NCI-H2196 treated with DMSO at 0.1 percent for 48 hours (cell line): ENCODE data around the gene GPATCH2.
"Not testable (repeated sequence)": the region's sequence is repeated elsewhere in the genome, so short reads cannot be mapped to it uniquely, and the experiment has no call there.

Experiments
- DNase-seq: peaks from one replicate; lab custom pipeline; 2025; ENCODE audit not compliant: unreplicated experiment; lab: John Stamatoyannopoulos, UW

Gene GPATCH2

DNA sequence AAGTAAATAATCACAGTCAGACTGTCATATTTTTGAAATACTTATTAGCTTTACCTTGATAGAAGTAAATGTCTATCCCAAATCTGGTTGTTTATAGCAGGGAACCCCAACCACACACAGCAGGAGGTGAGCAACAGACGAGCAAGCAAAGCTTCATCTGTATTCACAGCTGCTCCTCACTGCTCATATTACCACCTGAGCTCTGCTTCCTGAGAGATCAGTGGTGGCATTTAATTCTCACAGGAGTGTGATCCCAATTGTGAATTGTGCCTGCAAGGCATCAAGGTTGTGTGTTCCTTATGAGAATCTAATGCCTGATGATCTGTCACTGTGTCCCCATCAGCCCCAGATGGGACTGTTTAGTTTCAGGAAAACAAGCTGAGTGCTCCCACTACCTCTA lies 104.3 kb downstream of the GPATCH2 start:
- no peak for DNase-seq

DNA sequence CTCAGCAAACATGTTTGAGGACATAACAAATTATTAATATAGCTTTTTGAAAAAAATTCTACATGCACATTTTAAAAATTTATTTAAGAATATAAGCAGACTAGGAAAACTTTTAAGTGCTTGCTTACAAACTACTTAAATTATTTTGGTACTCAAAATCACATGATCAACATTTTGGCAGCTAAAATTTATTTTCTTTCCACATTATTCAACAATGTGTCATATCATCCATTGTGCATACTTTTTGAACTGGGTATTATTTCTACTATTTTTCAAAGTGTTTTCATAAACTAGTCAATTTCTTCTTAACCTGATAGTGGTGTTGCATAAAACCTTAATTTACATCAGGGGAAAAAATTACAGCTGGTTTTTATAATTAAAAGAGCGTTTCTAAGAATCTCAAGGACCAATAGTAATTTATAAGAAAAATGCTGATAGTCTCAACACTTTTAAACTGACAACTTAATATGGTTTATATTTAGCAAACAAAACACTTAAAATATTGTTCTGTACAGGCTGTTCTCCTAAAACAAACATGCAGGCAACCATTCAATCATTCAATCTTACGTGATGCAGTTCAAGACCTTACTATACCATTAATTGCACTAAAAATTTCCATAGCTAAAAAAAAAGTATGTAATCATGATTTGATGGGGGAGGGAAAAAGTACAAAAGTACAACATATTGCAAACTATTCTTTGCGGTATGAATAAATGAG lies 105.0 kb downstream of the GPATCH2 start:
- DNase-seq: no peak

DNA sequence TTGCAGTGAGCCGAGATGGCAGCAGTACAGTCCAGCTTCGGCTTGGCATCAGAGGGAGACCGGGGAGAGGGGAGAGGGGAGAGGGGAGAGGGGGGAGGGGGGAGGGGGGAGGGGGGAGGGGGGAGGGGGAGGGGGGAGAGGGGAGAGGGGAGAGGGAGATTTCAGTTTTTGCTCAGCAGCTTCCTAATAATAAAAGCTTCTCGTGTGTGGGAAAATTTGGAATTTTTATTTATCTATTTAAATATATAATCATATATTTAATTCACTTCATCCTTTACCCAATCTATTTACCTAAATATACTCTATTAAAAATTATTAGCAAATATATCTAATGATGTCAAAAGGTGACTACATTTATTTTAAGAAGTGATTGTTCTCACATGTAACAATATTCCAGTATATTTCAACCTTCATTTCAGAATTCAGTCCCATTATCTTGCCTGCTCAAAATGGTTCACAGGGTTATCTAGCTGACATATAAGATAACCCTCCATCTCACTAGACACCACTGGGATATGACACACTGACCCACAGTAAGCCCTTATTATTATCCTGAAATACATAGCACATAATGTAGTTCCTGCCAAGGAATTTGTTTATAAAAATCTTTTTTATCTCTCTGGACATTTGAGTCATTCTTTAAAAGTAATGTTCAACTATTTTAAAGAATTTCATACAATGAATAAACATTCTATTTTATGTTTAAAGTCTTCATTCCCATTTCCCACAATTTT lies 105.9 kb downstream of the GPATCH2 start:
- no peak for DNase-seq

DNA sequence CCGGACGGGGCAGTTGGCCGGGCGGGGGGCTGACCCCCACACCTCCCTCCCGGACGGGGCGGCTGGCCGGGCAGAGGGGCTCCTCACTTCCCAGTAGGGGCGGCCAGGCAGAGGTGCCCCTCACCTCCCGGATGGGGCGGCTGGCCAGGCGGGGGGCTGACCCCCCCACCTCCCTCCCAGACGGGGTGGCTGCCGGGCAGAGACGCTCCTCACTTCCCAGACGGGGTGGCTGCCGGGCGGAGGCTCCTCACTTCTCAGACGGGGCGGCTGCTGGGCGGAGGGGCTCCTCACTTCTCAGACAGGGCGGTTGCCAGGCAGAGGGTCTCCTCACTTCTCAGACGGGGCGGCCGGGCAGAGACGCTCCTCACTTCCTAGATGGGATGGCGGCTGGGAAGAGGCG lies 107.0 kb downstream of the GPATCH2 start:
- not testable (repeated sequence) for DNase-seq

DNA sequence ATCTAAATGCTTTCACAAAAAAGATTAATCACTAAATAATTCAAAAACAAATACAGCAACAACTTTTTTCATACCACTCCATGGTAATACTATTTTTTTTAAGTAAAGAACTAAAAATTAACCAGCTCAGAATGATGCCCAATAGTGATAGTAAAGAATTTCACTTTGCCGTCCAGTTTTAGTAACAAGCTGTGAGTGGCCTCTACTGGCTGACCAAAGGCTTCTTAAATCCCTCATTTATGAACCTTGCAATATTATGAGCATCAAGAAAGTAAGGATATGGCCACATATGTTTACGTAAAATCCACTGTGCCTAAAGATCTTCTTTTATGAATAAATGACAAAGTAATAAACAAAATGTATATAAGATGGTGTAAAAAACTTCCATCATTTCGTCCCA lies 108.6 kb downstream of the GPATCH2 start:
- DNase-seq: no peak

DNA sequence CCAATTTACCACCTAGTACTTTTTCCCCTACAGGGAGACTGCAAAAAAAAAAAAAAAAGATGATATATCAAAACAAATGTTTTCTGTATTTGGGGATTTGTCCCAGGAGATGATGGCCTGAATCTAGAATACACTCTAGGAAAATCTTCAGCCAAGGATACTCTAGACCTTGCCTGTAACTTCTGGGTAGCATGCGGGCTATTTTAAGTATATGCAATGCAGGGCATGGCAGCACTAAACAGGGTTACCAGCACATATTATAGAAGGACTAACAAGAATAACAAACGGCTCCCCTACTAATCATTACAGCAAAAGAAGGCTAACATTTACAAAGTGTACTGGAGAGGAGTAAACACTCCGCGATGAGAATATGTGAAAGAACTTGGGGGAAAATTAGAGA lies 109.6 kb downstream of the GPATCH2 start:
- no peak for DNase-seq

DNA sequence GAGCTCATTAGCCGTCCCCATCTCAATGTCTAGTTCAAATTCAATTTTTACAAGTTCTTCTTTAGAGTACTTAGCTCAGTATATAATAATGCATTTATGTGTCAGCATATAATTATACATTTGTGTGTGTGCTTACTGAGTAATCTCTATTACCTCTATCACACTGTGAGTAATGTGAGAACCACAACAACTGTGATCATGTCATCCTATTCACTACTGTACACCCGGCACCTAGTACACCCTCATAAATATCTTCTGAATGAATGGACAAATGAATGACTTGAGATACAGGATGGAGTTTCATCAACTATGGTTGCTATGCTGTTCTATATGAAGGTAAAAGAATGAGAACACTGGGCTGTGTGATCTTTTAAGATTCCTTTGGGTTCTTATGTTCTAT lies 124.0 kb downstream of the GPATCH2 start:
- DNase-seq: no peak

DNA sequence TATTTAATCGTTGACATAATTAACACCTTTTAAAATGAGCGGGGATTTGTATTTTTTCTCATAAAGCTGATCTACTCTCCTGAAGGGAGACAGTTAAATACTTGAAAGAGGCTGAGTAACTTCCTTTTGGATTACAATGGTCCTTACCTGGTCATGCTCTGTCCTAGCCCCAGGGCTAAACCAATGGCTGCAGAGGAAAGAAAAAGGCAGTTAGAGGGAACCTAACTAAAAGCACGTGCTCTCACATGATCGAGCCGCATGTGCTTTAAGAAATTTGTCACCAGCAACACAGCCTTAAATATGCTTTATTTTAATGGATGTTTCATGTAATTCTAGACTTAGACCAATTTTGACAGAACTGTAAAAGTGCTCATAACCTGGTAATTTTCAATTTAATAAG lies 132.7 kb downstream of the GPATCH2 start:
- DNase-seq: no peak

DNA sequence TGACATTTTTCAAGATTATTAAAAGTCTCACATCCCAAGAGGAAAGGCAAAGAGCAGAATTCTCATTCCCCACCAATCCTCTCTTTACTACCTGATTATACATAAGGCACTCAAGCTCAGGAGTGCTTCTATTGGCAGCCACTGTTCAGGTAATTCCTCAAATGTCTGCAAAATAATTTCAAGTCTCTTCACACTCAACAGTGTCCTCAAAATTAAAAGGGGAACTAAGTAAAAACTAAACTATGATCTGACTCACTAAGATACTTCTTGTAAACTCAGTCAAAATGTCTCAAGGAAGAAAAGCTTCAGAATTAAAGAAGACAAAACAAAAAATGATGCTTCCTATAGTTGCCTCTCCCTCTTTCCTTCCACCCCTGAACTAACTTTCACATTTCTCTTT lies 135.6 kb downstream of the GPATCH2 start:
- no peak for DNase-seq

DNA sequence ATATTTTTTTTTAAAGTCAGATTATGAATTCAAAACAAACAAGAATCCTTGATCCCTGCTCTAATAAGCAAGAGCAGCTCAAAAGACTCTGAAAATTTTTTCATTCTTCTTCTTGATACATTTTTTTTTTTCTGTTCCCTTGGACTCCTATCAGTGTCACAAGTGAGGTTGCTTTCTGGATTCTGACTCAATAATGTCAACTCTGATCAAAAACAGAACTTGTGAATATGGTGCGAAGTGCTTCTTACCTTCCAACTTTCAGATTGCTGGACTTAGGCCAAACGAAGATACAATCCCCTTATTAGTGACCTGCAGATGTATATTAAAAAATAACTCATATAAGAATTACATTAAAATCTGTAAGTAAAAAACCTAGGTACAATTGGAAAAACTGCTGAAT lies 136.1 kb downstream of the GPATCH2 start:
- no peak for DNase-seq

DNA sequence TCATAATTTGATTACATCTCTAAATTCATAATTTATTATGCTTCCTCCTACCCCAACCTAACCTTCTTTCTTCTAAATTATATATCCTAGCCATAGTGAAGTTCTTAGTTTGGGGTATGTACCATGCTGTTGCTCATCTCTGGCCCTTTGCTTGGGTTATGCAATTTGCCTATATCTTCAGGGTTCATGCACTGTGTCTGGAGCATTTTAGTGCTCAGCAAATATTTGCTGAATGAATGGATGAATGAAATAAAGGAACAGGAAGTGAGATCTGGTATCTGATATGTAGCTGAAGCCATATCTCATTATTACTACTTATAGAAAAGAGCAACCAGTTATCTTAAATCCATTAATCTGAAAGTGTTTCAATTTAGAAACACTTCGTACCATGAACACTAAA lies 137.6 kb downstream of the GPATCH2 start:
- DNase-seq: no peak

DNA sequence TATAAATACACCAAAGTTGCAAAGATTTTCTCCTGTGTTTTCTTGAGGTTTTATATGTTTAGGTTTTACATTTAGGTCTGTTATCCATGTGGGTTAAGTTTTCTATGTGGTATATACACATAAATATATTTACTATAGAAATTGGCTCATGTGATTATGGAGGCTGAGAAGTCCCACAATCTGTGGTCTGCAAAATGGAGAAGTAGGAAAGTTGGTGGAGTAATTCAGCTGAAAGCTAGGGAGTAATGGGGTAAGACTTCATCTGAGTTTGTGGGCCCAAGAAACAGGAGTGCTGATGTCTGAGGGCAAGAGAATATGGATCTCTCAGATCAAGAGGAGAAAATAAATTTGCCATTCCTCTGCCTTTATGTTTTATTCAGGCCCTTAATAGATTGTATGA lies 146.0 kb downstream of the GPATCH2 start:
- DNase-seq: no peak

DNA sequence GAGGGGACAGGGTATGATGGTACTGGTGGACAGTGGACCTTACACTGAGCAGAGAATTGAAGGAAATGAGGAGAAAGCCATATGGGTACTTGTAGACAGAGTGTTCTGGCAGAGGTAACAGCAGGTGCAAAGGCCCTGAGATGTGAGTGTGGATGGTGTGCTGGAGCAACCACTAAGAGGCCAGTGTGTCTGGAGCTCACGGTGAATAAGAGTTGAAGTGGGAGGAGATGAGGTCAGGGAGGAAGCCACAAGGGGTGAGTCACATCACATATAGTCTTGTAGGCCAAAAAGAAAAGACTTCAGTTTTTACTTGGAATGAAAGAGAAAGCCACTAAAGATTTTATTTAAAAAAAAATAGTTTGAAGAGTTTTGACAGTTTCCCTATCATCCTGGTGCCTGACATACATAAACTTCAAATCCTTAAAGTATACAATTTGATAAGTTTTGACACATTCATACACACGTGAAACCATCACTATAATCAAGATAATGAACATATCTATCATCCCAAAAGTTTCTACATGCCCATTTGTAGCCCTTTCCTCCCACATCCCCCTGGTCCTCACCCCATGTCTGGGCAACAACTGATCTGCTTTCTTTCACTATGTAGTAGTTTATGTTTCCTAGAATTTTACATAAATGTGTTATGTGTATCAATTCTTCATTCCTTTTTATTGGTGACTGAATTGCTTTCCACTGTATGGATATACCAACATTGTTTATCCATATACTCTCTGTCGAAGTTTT lies 148.4 kb downstream of the GPATCH2 start:
- DNase-seq: no peak

DNA sequence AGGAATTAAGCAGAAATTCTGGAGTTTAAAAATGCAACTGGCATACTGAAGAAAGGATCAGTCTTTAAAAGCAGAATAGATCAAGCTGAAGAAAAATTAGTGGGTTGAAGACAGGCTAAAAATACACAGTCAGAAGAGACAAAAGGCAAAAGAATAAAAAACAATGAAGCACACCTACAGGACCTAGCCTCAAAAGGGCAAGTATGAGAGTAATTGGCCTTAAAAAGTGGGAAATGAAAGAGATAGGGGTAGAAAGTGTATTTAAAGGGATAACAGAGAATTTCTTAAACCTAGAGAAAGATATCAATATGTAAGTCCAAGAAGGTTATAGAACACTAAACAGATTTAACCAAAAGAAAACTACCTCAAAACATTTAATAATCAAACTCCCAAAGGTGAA lies 152.4 kb downstream of the GPATCH2 start:
- DNase-seq: no peak

DNA sequence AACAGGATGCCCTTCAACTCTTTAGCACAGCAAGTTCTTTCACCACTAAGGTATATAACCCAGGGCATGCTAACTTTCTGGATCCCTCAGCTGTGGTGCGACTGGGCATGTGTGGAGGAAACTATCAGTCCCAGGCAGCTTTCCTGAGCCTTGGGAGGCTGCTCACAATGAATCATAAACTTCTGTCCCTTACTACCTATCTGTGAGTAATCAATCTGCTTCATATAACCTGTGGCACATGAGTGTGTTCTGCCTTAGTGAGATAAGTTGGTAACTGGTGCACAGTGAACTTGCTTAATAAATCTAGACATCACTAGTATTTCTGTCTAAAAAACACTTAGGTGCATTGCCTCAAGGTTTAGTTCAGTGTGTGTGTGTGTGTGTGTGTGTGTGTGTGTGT lies 158.0 kb downstream of the GPATCH2 start:
- DNase-seq: no peak

DNA sequence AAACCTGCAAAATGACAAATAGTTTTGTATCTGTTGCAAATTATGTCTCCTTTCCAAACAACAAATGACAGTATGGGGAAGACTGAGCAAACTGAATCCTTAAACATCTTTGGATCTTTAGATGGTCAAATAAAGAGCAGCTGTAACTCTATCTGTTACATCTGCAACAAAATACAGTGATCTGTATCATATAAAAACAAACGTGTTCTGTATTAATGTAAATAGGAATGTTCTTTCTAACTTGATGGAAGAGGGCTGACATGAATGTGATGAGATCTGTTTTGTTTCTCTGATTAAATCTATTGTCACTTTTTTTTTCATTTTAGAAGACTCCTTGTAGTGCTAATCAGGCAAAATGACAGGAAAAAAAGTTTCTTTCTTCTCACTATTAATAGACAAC lies 159.5 kb downstream of the GPATCH2 start:
- DNase-seq: no peak

DNA sequence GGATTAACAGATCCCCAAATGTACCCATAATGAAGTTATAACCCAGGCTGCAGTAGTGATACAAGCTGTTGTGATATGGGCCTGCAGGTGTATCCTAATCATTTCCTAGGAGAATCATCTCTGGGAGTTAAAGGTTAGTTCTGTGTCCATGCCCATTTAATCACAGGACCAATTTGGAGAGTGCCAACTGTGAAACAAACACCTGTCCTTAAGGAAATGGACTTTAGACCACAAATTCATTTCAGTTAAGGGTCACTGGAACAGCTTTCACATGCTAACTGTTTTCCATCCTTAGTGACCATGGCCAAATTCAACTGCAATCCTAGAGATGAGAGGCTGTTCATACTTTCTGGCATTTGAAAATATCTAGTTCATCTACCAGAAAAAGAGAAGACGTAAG lies 160.9 kb downstream of the GPATCH2 start:
- peak; percentile 6 for DNase-seq

DNA sequence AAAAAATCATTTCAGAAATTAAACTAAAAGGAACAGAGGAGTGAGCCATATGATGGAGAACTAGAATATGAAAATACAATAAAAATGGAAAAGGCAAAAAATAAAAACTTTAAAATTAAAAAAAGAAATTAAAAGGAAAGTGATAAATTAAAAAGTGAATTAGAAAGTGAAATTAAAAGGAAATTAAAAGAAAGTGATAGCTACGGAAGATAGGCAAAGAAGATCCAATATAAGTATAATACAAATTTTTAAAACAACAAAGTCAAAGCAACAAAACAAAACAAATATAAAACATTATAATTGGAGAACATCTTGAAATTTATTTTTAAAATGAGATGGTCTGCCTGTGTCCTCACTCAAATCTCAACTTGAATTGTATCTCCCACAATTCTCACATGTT lies 165.8 kb downstream of the GPATCH2 start:
- DNase-seq: no peak

DNA sequence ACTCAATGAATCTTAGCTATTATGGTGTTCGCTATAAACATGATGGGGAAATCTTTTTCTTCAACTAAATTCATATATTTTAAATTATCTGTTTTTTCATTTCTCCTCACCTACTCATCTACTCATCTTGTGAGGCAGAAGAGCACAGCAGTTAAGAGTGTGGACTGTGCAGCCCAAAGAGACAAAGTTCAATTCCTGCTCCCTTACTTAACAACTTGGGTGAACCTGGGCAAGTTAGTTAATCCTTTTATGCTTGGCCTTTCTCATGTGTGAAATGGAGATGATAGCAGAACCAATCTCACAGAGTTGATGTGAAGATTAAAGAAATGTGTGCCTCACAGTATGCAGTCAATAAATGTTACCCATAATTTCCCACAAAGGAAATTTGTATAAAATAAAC lies 168.2 kb downstream of the GPATCH2 start:
- no peak for DNase-seq

DNA sequence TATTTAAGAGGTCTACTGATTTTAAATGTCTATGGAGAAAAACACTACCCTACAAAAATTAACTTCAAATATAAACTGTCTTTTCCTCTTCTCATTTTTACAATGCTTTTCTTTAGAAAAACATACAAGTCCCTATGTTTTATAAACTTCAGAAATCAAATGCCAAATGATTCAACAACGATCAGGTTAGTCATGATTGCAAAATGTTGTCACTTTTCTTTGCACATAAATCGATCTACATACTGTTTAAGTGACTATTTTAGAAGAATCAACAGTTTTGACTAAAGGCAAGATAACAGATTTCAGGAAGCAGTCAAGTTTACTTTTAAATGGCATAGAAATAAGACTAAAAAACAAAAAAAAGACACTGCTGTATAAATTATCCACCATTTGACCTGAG lies 168.7 kb downstream of the GPATCH2 start:
- DNase-seq: no peak

DNA sequence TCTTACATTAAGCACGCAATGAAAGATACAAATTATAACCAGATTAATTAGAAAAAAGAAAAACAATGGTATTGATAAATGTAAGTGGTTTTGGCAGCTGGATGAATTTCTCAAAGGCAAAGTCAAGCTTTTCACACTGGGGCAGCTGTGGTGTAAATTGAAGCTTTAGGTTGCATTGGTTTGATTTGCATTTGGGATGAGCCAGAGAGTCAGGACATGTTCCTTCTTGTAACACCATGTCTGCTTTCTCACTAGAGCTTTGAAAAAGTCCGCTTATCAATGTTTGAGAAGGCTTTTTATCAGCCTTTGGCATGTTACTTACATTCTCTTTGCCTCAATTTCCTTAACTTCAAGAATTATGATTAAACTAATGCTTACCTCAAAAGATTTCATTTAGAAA lies 173.9 kb downstream of the GPATCH2 start:
- DNase-seq: no peak

DNA sequence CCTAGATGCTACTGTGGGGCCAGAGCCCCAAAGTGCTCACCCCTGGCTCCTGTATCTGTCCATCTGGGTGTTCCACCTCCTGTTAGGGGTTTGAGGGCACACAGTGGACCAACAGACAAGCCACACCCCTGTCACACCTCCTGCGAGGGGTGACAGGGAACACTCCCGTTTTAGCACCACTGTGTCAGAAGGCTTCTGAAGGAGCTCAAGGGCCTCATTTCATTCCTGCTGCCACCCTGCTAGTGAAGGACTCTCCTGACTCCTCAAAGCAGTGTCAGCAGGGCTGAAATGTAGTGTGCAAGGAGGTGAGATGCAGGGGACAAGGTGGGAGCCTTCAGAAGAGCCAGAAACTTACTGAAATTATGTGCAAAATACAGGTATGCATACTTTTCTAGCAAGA lies 174.6 kb downstream of the GPATCH2 start:
- DNase-seq: no peak
